Measurements from ENCODE around the gene IRX2. TPM values are rescaled to one million over a fixed set of nuclear protein-coding genes. Genes with fewer than 3 reads are reported as not detected.

IRX2 gene
- total RNA-seq, 1 experiment from 2014 or later = not detected

DNA sequence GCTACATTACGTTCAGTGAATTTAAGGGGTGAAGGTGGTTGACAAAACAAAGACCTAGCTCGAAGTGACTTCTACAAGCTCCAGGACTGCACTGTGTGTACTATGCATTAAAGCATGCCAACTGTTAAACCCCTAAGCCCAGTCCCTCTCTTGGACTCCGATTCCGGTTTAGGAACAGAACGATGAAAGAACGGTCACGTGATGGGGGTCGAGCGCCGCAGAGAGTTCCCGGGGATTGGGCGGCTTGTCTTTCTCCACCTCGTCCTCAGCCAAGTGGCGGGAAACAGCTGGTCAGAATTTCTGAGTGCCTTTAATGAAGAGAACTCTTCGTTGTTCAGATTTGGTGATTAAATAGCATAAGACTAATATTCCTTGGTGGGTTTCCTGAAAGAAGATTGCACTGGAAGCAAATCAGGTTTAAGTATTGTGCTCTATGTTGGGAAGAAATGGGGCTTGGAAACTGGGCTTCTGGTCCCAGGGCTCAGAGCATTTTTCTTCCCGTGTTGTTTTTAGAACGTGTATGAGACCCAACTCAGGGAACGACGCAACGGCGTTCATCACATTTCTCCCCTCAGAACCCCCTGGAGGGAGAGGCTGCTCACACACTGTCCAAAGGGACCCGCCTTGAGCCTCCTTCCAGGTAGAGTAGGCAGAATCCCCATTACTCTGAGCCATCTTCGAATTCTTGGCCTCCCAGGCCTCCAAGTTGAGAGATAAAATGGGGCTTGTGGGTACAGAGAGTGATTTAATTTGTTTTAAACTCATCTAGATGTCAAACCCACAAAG is 25.3 kb downstream of the IRX2 start:
- POLR2A ChIA-PET (ENCODE audit: low non-redundant PET) = no interaction called here
- intact Hi-C loops (cut with micrococcal nuclease; ENCODE audit: unreplicated experiment) = no loop called here
- Histone ChIP-seq H3K27ac (ENCODE audit: low read depth, low read length, poor library complexity, severe bottlenecking) (no peak overlapping the region), H3K9me3 (ENCODE audit: low read depth, low read length, poor library complexity, severe bottlenecking) (peaks cover 22% of the 10 kb centered on the region), H3K27me3 (replicated peaks; ENCODE audit: insufficient read depth, low read depth, low read length, poor library complexity) (no peaks in the 10 kb centered on the region), H3K4me1 (ENCODE audit: insufficient read depth, low read length, poor library complexity, severe bottlenecking) (no peaks in the 10 kb centered on the region), H3K4me3 (ENCODE audit: low read depth, low read length, poor library complexity, severe bottlenecking) (no peak overlapping the region), H3K36me3 (ENCODE audit: insufficient read depth, low read length, poor library complexity, severe bottlenecking) (no peaks in the 10 kb centered on the region)
- CTCF ChIA-PET = no interaction called here
- TF ChIP-seq CTCF (conservative IDR thresholded peaks at IDR 0.05; ENCODE audit: low read depth, low read length) = no peak
- no peak for TF ChIP-seq EZH2 (IDR thresholded peaks at IDR 0.05; ENCODE audit: borderline replicate concordance, low read depth, low read length, poor library complexity, severe bottlenecking)
- DNase-seq (ENCODE audit: low spot score) = no peak
- no TSS peak for BruUV-seq (replicated peaks)

GRCh38 chr5:2724831-2725230 is 26.6 kb downstream of the IRX2 start:
- Histone ChIP-seq H3K9me3 (ENCODE audit: low read depth, low read length, poor library complexity, severe bottlenecking) (peaks cover 24% of the 10 kb centered on the region), H3K27ac (ENCODE audit: low read depth, low read length, poor library complexity, severe bottlenecking) (no peak overlapping the region), H3K36me3 (ENCODE audit: insufficient read depth, low read length, poor library complexity, severe bottlenecking) (no peaks in the 10 kb centered on the region), H3K4me1 (ENCODE audit: insufficient read depth, low read length, poor library complexity, severe bottlenecking) (no peaks in the 10 kb centered on the region), H3K4me3 (ENCODE audit: low read depth, low read length, poor library complexity, severe bottlenecking) (no peak overlapping the region), H3K27me3 (replicated peaks; ENCODE audit: insufficient read depth, low read depth, low read length, poor library complexity) (no peaks in the 10 kb centered on the region)
- TF ChIP-seq EZH2 (IDR thresholded peaks at IDR 0.05; ENCODE audit: borderline replicate concordance, low read depth, low read length, poor library complexity, severe bottlenecking) = no peak
- no peak for TF ChIP-seq CTCF (conservative IDR thresholded peaks at IDR 0.05; ENCODE audit: low read depth, low read length)
- BruUV-seq (replicated peaks) = no TSS peak
- intact Hi-C loops (cut with micrococcal nuclease; ENCODE audit: unreplicated experiment) = no loop called here
- ChIA-PET POLR2A (ENCODE audit: low non-redundant PET) (no interaction called here), CTCF (no interaction called here)
- no peak for DNase-seq (ENCODE audit: low spot score)

GRCh38 chr5:2724031-2724581 is 27.4 kb downstream of the IRX2 start:
- Histone ChIP-seq H3K27me3 (replicated peaks; ENCODE audit: insufficient read depth, low read depth, low read length, poor library complexity) (no peaks in the 10 kb centered on the region), H3K4me3 (ENCODE audit: low read depth, low read length, poor library complexity, severe bottlenecking) (no peak overlapping the region), H3K4me1 (ENCODE audit: insufficient read depth, low read length, poor library complexity, severe bottlenecking) (no peaks in the 10 kb centered on the region), H3K27ac (ENCODE audit: low read depth, low read length, poor library complexity, severe bottlenecking) (no peak overlapping the region), H3K36me3 (ENCODE audit: insufficient read depth, low read length, poor library complexity, severe bottlenecking) (no peaks in the 10 kb centered on the region), H3K9me3 (ENCODE audit: low read depth, low read length, poor library complexity, severe bottlenecking) (peaks cover 26% of the 10 kb centered on the region)
- no peak for TF ChIP-seq CTCF (conservative IDR thresholded peaks at IDR 0.05; ENCODE audit: low read depth, low read length)
- no peak for TF ChIP-seq EZH2 (IDR thresholded peaks at IDR 0.05; ENCODE audit: borderline replicate concordance, low read depth, low read length, poor library complexity, severe bottlenecking)
- ChIA-PET POLR2A (ENCODE audit: low non-redundant PET) (no interaction called here), CTCF (no interaction called here)
- DNase-seq (ENCODE audit: low spot score) = no peak
- intact Hi-C loops (cut with micrococcal nuclease; ENCODE audit: unreplicated experiment) = no loop called here
- no TSS peak for BruUV-seq (replicated peaks)

All from A673 (cell line).